HL-60/S4 treated with phorbol 12-myristate 13-acetate at 8.2 ng/mL for 4 days and 3 days (cell line): ENCODE data around the gene KRT71.

Source experiments
- in situ Hi-C: fragments of 300-500 bp; cut with MboI; formaldehyde crosslinking; loops from 2 replicates; pipeline ENCODE4 v1.15.0; 2022; ENCODE audit warnings: low sequenced_read_pairs

Gene KRT71

DNA sequence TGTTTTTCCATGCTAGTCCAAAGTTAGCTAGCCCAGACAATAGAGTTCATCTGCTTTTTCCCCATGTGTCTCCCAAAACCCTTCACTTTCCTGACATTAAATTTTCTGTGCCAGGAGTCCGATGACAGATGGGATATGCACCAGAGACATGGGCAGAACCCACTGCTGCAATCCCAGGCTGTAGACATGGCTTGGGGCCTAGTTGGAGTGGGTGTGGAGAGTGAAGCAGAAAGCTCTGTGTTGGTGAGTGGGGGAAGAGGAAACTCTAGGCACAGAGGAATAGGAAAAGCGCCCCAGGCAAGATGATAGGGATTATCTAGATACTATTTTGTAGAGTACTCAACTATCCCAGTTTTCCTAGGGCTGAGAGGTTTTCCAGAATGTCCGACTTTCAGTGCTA, 25.5 kb upstream of the KRT71 start:
- in situ Hi-C loops = loop anchor here (25.0 kb wide), 1 partner anchor 409 kb away; no protein-coding TSS in a partner anchor

DNA sequence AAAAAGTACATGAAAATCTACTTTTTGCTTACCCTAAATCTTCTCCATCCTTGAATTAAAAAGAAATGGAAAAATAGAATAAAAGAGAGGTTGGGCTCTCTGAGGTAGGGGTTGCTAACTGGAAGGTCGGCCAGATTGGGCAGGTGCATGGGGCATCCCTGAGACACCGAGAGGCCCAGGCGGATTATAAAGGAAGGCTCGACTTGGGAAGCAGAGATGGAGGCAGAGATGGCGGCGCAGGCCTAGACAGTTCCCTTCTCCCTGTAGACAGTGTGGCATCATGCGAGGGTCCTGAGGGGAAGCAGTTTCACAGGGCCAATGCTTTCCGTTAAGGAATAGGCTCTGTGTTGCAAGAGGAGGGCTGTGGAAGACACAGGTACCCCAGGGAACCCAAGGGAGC, 24.4 kb upstream of the KRT71 start:
- in situ Hi-C loops = loop anchor here (25.0 kb wide), 1 partner anchor 410 kb away; no protein-coding TSS in a partner anchor

DNA sequence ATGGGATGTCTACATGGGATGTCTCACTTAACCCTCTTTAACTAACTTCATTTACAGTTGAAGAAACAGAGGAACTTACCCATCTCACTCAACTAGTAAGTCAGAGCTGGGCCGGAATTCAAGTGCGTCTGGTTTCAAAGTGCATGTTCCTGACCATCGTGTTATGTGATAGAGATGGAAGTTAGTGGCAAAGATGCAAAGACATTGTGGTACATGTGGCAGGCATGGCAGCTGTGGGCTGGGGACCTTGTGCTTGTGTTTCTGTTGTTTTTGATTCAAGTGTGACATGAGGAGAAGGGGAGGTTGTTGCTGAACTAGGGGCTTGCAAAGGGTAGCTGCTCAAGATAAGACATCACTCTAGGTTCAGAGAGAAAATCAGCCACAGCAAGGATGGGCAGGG, 23.0 kb upstream of the KRT71 start:
- in situ Hi-C loops = loop anchor here (25.0 kb wide), 1 partner anchor 411 kb away; no protein-coding TSS in a partner anchor

DNA sequence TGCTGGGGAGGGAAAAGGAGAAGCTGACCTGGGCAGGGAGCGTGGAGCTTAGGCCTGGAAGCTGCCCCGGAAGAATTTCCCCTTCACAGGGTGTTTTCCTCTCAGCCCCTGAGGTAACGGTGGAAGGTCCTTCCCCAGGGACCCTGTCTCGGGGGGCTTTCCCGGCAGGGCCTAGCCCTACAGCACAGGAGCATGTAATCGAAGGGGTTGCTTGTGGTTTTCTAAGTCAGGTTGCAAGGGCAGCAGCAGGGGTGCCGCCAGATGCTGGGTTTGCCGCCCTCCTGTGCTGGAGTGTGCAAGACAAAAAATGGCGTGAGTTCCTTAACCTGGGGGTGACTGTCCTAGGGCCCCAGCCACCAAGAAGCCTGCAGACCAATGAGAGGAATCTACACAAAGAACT, 22.3 kb upstream of the KRT71 start:
- in situ Hi-C loops = loop anchor here (25.0 kb wide), 1 partner anchor 412 kb away; no protein-coding TSS in a partner anchor

DNA sequence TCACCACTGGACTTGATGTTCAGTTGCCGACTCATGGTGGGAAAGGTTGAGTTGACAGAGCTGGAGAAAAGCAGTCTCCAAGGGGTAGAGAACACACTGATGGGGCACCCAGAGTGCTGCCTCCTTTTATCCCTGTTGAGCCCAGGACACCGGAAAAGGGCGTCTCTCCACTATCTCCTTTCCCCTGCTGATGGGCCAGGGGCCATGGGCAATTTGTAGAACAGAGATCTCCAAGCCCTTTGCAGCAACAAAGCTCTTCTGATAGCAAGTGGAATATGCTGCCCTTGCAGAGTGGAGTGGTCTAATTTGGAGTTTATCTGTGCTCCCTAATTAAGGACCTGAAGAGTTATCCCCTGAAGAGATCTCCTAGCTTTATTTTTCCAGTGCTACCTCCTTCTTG, 20.8 kb upstream of the KRT71 start, which contains the start of gene KRT74:
Gene KRT74, minus strand, starts transcription at position 101 of the 400 bp plus-strand sequence. Its CDS starts 66 bp downstream, at position 35.
- in situ Hi-C loops = no loop called here

DNA sequence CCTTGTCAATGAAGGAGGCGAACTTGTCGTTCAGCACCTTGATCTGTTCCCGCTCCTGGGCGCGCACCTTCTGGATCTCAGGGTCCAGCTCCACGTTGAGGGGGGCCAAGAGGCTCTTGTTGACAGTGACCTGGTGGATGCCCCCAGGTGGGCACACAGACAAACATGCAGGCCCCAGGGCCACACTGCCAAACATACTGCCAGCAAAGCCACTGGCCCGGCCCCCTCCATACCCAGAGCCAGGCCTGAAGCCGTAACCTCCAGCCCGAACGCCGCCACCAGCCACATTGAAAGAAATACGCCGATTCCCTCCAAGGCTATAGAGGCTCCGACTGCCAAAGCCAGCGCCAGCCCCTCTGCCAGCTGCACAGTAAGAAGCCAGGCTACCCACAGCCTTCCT, 20.4 kb upstream of the KRT71 start:
- in situ Hi-C loops = no loop called here

DNA sequence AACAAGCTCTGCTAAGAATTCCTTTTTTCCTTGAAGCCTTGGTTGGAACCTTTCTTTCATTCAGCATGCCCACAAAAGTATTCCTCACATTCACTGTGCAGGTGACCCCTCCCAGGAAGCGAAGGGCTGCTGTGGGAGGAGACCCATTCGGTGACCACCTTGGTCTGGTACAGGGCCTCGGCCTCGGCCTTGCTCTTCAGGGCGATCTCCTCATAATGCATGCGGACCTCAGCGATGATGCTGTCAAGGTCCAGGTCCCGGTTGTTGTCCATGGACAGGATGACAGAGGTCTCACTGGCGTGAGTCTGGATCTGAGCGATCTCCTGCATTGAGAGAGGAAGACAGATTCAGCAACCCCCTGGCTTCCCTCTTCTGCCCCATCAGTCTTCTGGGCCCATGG, 17.6 kb upstream of the KRT71 start:
- in situ Hi-C loops = no loop called here

DNA sequence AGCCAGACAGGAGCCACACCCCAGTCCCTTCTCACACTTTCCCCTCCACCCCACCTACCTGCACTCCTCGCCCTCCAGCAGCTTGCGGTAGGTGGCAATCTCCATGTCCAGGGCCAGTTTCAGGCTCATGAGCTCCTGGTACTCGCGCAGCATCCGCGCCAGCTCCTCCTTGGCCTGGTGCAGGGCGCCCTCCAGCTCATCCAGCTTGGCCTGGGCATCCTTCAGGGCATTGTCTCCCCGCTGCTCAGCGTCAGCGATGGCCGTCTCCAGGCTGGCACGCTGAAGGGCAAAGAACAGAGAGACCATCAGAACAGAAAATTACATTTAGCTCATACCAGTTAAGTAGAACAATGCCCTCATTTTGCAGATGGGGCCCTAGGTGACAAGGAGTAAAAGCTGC, 15.2 kb upstream of the KRT71 start:
- in situ Hi-C loops = no loop called here

DNA sequence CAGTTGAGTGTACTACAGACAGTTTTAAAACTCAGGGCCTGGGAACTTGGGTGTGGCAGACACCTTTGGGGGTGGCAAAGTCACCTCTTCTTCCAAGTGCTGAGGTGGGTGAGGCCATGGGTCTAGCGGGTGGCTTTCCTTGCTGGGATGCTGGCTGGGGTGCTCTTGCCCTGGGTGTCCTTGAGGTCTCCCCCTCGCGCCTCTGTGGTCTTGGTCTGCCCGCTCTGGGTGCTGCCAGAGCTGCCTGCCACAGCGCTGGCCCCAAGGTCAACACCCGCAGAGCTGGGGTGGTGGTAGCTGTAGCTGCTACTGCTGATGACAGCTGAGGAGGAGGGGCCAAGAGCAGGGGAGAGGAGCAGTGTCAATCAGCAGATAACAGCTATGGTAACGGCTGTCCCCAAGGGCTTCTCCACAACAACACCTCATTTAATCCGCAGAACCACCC, 13.9 kb upstream of the KRT71 start:
- in situ Hi-C loops = no loop called here

DNA sequence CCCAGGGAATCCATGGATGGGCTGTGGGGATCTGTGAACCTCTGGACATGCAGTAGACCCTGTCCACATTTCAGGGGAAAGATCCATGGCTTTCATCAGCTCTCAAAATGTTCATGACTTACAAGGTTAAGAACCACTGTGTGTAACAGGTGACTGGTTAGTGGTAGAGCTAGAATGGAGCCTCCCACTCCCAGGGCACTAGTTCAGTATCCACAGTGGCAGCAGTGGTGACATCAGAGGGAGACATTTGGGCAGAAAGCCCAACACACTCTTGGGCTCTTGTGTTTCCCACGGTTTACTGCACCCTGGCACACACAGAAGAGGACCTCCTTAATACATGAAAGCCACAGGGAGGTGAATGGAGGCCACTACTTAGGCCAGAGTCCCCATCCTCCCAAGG, 11.6 kb upstream of the KRT71 start:
- in situ Hi-C loops = no loop called here

DNA sequence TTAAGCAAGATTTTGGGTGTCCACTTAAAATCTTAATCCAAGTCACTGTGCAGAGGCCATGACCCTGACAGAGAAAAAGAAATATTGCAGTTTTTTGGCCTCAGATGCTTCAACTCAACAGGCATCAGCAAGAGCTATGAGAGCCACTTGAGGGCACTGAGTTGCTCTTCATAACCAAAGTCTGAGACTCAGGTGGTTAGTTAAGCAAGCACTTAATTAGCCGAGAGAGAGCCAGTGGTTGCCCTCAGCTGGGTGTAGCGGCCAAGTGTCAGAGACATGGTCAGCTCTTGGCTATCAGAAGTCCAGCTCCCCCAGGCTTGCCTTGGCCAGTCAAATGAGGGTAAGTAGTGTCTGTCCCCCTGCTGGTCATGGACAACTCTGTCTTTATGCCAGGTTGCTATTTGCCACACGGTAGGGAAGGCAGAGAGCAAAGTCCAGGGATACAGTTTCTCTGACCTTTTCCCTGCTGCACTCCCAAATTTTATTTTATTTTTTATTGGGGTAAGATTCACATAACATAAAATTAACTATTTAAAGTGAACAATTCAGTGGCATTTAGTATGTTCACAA, 9.0 kb upstream of the KRT71 start:
- in situ Hi-C loops = no loop called here

DNA sequence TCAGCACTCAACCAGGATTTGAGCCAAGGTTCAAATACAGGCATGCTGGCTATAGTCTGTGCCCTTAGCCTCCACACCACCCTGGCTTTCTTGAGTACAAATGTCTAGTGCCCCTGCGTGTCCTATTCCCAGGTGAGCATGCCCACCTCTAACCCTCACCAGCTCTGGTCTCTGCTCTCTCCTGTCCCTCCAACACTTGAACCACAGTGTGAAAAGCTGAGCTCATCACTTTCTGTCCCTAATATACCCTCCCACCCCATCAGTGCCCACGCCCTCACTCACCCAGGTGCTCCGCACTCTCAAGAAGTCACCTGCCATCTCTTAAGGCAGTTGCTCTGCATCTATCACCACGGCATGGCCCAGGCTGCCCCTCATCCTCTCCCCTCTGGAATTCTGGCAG, 7.0 kb upstream of the KRT71 start:
- in situ Hi-C loops = no loop called here

DNA sequence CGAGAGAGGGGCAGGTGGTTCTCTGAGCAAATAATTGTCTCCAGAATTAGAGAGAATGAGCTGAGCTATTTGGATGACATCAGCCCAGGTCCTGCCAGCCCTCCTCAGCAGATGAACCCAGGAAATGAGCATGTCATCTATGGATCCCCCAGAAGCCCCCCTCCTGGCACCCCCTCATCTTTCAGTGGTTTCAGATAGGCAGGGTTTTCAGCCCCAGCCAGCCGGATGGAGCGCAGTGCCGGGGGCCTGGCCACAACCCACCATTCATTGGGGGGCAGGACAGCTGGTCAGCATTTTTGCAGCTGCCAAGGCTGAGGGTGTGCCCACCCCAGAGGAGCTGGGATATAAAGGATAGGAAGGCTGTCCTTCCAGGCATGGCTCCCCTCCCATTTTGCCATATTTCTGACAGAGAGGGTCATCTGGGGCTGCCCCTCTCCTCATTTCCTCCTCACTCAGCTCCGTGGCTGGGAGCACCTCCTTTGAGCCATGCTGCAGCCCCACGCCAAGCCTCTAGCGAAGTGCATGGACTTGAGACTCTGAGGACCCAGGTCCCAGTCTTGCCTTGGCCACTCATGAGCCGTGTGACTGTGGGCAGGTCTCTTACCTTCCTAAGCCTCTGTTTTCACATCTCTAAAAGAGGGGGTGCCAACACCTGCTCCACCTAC, 6.0 kb upstream of the KRT71 start:
- in situ Hi-C loops = no loop called here

DNA sequence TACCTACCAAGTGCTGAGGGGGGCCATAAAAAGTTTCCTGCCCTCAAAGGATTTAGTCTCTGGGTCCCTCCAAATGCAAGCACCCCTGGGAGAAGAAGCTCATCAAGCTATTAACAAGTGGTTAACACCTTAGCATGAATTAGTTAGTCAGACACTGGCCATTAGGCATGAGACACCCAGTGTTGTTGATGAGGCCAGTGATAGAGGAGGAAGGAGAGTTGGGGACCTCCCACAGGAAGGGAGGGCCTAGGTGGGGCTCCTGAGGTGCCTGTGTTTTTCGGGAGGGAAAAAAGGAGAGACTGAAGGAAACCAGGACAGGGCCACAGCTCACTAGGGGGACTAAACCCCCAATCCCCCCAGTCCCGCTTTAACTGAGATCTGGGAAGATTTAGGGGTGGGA, 4.5 kb upstream of the KRT71 start:
- in situ Hi-C loops = no loop called here

DNA sequence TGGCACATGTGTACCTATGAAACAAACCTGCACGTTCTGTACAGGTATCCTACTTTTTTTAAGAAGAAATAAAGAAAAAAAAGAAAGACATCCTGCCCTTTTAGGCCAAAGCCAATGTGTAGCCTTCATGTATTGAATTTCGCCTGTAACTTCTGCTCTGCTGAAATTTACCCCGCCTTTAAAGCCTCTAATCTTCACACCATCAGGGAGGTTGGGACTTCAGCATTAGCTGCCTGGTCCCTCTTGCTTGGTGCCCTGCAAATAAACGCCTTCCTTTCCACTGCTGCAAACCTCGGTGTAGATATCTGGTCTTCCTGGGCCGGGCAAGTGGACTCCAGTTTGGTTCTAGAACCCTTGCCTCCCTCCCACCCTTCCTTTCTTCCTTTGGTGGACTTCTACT, 2.6 kb upstream of the KRT71 start:
- in situ Hi-C loops = no loop called here

DNA sequence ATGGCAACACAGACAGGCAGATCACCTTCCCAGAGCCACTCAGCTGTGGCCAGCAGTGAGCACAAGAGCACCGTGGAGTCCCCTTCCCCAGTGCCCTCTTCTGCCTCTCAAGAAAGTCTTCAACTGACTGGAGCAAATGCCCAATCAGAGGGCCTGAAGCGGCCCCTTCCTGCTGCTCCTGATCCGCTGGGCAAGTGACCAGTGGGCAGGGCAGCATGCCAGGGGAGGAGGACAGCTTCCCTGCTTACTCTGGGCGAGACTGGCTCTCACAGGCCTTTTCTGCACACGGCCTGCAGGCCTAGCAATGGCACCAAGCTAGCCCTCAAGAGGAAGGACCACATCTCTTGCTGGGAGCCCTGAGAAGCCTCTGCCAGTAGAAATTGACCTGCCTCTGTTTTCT, 890 bp downstream of the KRT71 start:
- in situ Hi-C loops = no loop called here

DNA sequence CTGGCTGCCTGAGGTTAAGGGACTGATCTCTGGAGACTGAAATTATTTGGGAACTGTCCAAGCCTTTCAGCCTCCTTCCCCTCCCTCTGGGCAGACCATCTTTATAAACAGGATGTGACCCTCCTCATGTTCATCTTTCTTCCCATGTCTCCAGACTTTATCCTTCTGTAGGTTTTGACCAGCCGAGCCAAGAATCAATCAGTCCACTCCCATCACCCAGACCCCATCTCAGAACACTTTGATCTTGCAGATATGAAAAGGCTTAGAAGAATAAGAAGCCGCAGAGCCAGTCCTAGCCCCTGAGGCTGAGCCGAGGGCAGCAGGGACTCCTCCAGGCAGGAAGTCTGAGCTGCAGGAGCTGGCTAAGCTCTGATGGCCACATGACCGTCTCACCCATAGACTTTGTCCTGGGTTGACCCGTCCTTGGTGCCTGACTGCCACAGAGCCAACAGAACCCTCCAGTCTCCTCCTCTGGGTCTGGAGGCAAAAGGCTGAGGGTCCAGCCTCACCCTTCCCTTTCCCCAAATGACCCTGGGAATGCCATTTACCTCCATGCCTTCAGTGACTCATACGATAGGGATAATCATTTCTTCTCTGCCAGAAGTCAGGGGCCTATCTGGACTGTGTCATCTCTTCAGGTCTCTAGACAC, 1.6 kb downstream of the KRT71 start:
- in situ Hi-C loops = no loop called here

DNA sequence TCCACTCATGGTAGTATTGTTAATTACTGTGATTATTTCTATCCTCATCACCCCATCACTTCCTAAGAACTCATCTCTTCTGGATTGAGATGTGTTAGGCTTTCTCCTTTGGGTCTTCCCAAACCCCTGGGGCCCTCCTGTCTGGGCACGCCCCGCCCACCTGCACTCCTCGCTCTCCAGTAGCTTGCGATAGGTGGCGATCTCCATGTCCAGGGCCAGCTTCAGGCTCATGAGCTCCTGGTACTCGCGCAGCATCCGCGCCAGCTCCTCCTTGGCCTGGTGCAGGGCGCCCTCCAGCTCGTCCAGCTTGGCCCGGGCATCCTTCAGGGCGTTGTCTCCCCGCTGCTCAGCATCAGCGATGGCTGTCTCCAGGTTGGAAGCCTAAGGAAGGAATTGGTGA, 6.8 kb downstream of the KRT71 start:
- in situ Hi-C loops = no loop called here

DNA sequence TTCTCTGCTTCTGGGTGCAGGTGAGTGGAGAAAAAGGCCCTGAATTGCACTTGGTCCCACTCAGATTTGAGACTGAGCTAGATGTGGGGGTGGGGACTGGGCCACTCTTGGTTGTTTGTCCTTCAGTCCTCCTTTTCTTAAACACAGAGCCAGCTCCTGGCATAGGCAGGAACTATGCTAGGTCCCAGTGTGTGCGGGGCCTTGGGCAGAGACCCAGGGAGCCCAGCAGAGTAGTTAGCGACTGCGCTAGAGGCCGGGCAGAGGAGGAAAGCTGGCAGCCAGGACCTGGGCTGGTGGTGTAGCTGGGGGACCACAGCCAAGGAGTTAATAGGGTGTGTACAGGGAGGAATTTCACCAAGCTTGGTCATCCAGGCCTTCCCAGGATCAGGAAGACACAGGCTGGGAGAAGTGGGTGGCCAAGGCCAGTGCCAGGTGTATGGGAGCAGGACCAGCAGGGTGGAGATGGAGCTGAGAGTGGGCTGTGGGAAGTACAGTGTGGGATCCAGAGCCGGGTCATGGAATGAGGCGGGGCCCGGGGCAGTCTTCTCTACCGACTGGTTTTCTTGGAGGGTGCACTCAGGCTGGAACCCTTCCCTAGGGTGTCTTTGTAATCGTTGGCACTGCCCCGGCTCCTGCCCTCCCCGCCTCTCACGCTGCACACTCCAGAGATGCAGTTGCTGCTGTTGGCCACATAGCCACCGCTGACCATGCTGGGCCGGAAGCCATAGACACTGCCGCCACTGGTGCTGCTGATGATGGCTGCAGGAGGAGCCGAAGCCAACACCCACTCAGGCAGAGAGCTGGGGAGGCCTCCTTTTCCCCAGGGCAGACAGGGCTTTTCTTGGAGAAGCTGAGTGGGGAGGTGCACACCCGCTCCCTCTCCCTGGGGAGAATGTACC, 8.7 kb downstream of the KRT71 start:
- in situ Hi-C loops = no loop called here

DNA sequence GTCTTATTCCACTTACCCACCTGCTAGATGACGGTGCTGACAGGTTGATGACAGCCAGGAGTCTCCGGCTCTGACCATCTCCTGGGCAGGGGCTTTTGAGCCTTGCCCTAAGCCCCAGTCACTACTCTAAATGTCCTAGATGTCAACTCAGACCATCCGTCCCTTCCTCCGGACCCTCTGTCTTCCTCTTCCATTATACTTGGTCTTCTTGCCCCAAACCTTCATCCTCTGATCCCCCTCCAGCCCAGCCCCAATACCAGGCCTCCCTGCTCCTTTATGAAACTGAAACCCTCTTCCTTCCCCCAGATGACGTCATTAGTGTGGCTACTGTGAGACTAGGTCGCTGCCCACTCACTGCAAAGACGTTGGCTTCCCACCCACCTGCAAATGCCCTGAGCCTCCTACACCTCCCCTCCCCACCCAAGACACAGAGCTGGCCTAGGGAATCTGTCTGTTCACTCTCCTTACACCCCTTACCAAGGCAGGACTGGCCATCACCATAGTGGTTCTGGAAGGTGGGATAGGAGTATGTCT, 10.1 kb downstream of the KRT71 start:
- in situ Hi-C loops = no loop called here

DNA sequence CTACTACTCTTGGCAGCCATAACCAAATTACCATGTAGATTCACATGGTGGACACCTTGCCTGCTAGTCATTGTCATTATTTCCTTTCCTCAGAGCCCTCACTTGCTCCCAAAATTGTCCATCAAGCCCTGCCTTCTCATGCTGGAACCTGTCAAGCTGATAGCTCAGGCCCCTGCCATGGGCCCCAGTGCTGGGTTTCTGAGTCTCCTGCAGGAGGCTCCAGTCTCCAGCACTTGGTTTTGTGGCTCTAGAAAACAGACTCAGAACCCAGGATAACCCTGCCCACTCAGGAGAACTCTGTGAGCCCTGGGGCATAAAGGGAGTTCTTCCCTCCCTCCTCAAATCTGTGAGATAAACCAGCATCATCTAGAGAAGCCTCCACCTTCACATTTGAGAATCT, 10.8 kb downstream of the KRT71 start:
- in situ Hi-C loops = no loop called here
